Left kidney (tissue), 2 donors: ENCODE measurements around the gene CPNE2. TPM values are rescaled to one million over a fixed set of nuclear protein-coding genes. Genes with fewer than 3 reads are reported as not detected.

Source experiments
- DNase-seq: peaks from one replicate; pipeline ENCODE4 v3.0.0-alpha.2; 2013
- polyA plus RNA-seq: library from polyadenylated mRNA; unstranded; fragments of 120-200 nt; gene quantifications from one replicate; pipeline ENCODE4 v1.2.1, GENCODE V29; 2013; ENCODE audit not compliant: insufficient read length

The CPNE2 gene
- polyA plus RNA-seq, 1 donor: 27.4 TPM

GRCh38 chr16:57192720-57193486 is 100.5 kb downstream of the CPNE2 start:
- DNase-seq: no peak

GRCh38 chr16:57194512-57194911 is 102.1 kb downstream of the CPNE2 start:
- DNase-seq: no peak

- no peak for DNase-seq
These were observed 103.9 kb downstream of the CPNE2 start for GRCh38 chr16:57196286-57196685.

- DNase-seq: no peak
These were observed 104.4 kb downstream of the CPNE2 start for GRCh38 chr16:57196753-57197152.

Other genes starting within 250 kb of the CPNE2 start
- gene SLC12A3, start 227.4 kb upstream of the CPNE2 start, polyA plus RNA-seq: 26.3 TPM
- 117 TPM for gene HERPUD1, start 160.4 kb upstream of the CPNE2 start, polyA plus RNA-seq
- 10.2 TPM for gene CETP, start 130.6 kb upstream of the CPNE2 start, polyA plus RNA-seq
- gene NLRC5, start 103.0 kb upstream of the CPNE2 start, polyA plus RNA-seq: 5.3 TPM
- 149 TPM for gene PSME3IP1, start 93.5 kb downstream of the CPNE2 start, polyA plus RNA-seq
- gene RSPRY1, start 93.7 kb downstream of the CPNE2 start, polyA plus RNA-seq: 51.7 TPM
- gene ARL2BP, start 152.7 kb downstream of the CPNE2 start, polyA plus RNA-seq: 74.6 TPM
- gene PLLP, start 192.1 kb downstream of the CPNE2 start, polyA plus RNA-seq: 16.8 TPM